Stimulated activated CD8-positive, alpha-beta memory T cell treated with anti-CD3 and anti-CD28 coated beads, Interleukin-4, amount 100 ng/mL, for 48 hours (primary cell): Measurements from ENCODE around the gene ITIH5.

ENCODE experiments used
- DNase-seq: peaks from one replicate; pipeline ENCODE4 v3.0.0-alpha.2; 2020

ITIH5 gene

DNA sequence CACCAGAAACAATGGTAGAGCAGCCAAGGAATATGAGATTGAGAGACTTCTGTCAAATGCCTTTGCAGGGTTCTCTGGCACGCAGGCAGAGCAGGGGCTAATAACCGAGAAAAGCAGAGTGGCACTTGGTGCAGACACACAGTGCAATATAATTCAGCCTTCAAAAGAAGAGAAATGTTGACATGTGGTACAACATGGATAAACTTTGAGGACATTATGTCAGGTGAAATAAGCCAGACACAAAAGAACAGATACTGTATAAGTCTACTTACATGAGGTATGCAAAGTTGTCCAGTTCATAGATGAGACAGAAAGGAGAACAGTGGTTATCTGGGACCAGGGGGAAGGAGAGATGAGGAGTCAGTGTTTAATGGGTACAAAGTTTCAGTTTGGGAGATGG, 41.8 kb downstream of the ITIH5 start:
- no peak for DNase-seq

DNA sequence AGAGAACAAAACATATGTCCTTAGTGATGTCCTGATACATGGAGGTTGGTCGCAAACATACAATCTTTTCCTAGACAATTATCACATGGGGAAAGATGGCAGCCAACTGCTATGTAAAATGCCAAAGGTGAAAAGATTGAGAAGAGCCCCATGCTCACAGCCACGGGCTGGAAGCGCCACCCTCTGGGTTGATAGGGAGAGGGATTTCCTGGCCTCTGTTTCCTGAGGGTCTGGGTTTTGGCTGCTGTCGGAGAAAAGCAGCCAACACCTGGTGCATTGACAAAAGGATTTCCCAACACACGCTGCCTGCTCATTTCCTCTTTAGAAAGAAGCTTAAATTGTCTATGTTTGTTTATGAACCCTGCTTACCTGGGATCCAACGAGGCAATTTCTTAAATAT, 43.8 kb downstream of the ITIH5 start:
- no peak for DNase-seq

DNA sequence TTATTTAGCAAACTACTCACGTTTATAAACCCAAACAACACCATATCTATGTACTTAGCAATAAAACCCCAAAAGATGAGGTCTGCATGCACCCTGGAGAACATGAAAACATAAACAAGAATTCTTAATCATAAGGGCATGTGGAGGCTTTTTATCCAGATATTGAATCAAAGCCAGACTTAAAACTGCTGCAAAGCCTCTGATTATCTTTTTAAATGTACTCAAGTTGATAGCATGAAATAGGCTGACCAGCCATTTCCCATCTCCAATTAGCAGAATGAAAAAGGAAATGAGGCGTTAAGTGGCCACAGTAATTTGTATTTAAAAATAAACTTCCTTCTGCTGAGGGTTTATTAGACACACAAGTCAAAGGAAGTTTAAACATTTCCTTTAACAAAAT, 48.3 kb downstream of the ITIH5 start:
- DNase-seq: no peak

DNA sequence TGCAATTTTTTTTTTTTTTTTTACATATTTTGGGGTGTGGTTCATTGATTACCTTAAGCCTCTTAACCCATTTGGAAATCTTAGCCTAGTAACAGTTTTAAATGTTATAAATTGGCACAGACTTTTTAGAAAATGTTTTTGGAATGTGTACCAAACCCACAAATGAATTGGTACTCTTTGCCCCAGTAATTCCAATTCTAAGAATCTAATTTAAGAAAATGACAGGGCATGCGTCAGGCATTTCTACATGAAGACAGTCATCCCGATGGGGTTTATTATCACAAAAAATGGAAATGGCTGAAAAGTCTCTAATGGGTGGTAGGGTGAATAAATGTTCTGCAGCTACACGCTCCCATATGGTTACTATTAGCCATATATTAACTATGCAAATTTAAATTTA, 54.9 kb downstream of the ITIH5 start:
- DNase-seq: no peak

DNA sequence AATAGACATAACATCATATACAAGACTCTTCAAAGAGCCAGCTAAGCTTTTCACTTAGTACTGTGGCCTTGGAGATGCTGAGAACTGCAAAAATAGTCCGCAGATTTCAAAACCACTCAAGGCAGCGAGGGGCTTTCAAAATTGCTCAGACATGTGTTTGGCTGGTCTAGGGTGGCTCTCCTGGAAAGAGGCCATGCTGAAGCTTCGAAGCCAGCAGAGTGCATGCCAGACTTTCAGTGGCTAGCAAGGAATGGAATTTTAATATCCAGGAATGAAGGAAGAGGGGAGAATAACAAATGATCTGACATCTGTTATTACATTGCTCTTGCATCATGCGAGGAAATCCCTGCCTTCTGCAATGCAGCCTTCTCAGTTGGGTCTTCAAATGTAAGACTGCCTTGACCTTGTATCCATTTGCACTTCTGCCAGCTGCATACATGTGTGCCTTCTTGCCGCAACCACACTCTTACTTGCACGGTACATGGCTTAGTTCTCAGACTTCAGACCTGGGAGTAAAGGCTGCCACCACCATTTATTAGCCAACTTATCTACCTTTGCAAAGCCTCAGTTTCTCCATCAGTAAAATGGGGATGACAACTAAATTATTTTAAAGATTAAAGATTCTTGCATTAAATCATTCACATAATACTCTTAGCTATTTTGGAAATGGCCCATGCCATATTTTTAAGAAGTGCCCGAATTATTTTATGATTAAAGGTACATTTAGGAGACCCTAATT, 55.9 kb downstream of the ITIH5 start:
- no peak for DNase-seq

GRCh38 chr10:7610026-7610425, 56.7 kb downstream of the ITIH5 start:
- no peak for DNase-seq

- DNase-seq: no peak
Observed at GRCh38 chr10:7609556-7609955, 57.2 kb downstream of the ITIH5 start.

- DNase-seq: no peak
Observed at GRCh38 chr10:7608001-7608400, 58.8 kb downstream of the ITIH5 start.

- no peak for DNase-seq
Observed at GRCh38 chr10:7606951-7607404, 59.8 kb downstream of the ITIH5 start.

GRCh38 chr10:7605565-7606295, 61.0 kb downstream of the ITIH5 start:
- DNase-seq: no peak

GRCh38 chr10:7601023-7601656, 65.6 kb downstream of the ITIH5 start:
- DNase-seq: no peak

- no peak for DNase-seq
Observed at GRCh38 chr10:7598771-7599170, 68.0 kb downstream of the ITIH5 start.

GRCh38 chr10:7596356-7596755, 70.4 kb downstream of the ITIH5 start:
- DNase-seq: no peak

DNA sequence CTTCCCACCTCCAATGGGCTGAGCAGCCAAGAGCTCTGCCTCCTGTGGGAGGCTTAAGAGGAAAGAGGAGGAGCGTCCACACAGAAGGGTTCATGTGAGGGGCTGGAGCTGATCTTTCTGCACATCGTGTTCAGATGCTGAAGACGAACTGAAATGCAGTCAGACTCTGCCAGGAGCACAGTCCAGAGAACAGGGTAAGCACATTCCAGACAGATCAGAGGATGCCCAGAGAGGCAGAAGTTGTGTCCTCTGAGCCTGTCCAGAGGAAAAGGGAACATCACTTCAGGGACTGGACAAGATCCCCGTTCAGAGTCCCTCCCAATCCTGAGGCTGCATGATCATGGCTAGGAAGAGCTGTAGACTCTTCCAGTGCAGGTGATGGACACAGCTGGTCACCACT, 72.9 kb downstream of the ITIH5 start:
- no peak for DNase-seq

GRCh38 chr10:7593063-7593462, 73.7 kb downstream of the ITIH5 start:
- no peak for DNase-seq

DNA sequence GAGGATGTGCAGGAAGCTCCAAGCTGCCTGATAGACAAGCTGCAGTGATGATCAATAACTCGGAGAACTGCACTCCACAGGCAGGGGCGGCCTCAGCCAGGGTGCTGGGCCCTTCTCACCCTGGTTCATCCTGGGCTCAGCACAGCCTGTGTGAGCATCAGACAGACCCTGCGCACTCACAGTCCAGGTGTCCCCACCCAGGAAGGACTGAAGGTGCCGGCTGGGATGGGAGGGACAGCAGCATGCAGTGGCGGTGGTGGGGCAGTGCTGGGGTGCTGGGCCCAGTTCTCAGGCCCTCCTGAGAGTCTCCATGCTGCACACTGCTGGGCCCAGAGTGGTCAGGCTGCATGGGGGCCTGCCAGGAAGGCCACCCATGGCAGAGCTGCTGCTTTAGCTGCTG, 74.1 kb downstream of the ITIH5 start:
- no peak for DNase-seq

DNA sequence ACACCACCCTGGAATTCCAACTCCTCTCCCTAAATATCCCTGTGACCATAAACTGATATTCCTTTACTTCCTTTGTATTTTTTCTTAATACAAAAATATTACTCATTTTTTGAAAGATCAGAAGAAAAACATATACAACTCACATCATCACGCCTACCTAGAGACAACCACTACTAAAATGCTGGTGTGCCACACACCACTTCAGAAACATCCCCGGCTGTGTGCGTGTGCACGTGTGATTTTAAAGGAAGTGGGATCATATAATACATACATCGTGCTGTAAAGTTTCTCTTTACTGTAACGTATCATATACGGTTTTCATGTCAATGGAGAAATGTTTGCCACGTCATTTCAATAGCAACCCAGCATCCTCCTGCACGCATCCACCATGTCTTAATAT, 76.5 kb downstream of the ITIH5 start:
- no peak for DNase-seq

DNA sequence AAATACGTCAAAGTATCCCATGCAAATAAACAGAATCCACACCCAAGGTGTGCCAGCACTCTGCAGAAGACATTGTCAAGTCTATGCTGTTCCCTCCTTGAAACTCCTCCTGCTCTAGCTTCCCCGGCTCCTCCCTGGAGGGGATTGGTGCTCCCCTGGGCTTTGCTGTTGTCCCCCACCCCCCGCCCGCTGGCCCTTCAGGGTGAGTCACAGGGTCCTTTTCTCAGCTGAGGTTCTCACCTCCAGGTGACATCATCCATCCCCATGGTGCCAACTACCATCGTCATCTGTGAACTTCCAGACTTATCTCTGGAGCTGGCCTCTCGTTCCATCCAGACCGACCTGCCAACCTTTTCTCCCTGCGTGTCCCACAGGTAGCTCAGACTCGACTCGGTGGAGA, 77.0 kb downstream of the ITIH5 start:
- DNase-seq: no peak

- no peak for DNase-seq
Observed at GRCh38 chr10:7587865-7588188, 78.9 kb downstream of the ITIH5 start.

GRCh38 chr10:7587168-7587864, 79.5 kb downstream of the ITIH5 start:
- DNase-seq: no peak

GRCh38 chr10:7585228-7585627, 81.5 kb downstream of the ITIH5 start:
- DNase-seq: no peak

- DNase-seq: no peak
Observed at GRCh38 chr10:7583626-7584025, 83.1 kb downstream of the ITIH5 start.

GRCh38 chr10:7580520-7580919, 86.2 kb downstream of the ITIH5 start:
- DNase-seq: no peak

GRCh38 chr10:7579681-7580080, 87.1 kb downstream of the ITIH5 start:
- no peak for DNase-seq
